ENCODE results near the gene RAB34. TPM values are rescaled to one million over a fixed set of nuclear protein-coding genes. Genes with fewer than 3 reads are reported as not detected.
A peak's percentile ranks its signal among the peaks of the same experiment; 100 is the strongest.

The RAB34 gene
- total RNA-seq, 1 experiment from 2014 or later: 1.2 TPM

DNA sequence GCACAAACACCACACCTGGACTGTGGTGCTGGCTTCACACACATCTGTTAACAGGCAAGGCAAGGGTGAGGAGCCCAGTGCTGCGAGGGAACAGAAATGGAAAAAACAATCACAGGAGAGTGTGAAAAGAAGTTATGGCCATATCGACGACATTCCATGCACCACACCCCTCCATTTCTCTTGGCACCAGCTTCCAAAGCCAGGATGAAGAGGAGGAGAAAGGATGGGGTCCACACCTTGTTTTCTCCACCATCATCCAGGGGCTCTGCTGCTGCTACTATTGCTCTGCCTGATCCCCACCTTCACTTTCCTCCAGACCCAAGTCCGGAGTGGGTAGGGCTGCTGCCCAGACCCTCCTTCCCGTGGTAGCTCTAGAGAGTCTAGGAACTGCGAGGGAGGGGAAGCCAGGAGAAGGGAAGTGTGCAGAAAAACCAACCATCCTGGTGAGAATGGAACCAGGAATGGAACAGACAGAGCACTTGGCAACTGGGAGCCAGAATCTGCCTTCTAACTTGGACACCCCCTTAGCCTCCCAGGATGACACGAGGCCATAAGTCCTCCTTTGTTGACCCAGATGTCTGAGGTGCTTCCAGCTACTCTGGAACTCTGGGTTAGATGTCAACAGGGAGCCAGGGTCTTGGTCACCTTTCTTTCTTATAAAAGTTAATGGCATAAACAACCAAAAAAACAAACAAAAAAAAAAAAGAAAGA is 4.8 kb downstream of the RAB34 start:
- CTCF ChIA-PET: interaction anchor here (0.7 to 0.8 kb wide), 2 partner anchors 14 to 162 kb away, joined by 5 read pairs; no protein-coding TSS in a partner anchor
- POLR2A ChIA-PET: no interaction called here

DNA sequence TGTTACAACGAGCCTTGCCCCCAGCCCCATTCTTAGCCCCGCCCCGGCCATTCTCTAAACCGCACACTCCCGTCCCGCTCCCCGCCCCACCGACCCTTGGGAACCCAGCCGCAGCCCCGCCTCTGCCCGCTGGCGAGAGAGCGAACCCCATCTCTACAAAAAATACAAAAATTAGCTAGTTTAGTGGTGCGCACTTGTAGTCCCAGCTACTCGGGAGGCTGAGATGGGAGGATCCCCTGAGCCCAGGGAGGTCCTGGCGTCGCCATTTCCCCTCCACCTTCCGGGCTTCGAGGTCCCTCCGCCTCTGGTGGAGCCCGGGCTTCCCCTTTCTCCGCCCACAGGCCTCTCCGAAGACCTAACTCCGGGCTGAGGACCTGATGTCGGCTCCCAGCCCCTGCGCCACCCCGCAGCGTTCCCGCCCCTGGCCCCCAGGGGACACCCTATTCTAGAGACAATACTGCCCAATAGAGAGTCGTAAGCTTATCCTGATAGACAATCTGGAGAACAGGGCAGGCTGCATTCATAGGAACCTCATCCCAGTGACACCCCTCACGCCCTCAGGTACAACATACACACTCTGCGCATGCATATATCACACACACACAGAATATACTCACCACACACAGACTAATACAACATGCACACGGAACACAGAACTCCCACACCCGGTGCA is 5.5 kb downstream of the RAB34 start:
- H3K4me3 ChIP-seq (ENCODE audit: low read depth, low read length): no peak overlapping the region
- Mint-ChIP-seq H3K27me3 (ENCODE audit: insufficient read depth, unreplicated experiment) (no peaks in the 10 kb centered on the region), H3K27ac (ENCODE audit: unreplicated experiment) (peak overlapping the region; percentile 87), H3K36me3 (ENCODE audit: insufficient read depth, unreplicated experiment) (peaks cover 30% of the 10 kb centered on the region), H3K4me3 (ENCODE audit: unreplicated experiment) (peak overlapping the region; percentile 82), H3K9me3 (ENCODE audit: unreplicated experiment) (no peaks in the 10 kb centered on the region), H3K4me1 (ENCODE audit: low read depth, unreplicated experiment) (peaks cover 6% of the 10 kb centered on the region)
- H3K4me1 ChIP-seq: peaks cover 11% of the 10 kb centered on the region
- H3K36me3 ChIP-seq (ENCODE audit: control insufficient read depth, insufficient read depth, low read length): no peaks in the 10 kb centered on the region
- H3K27me3 ChIP-seq (replicated peaks; ENCODE audit: control insufficient read depth, insufficient read depth, low read length): no peaks in the 10 kb centered on the region
- intact Hi-C loops (cut with micrococcal nuclease; ENCODE audit: unreplicated experiment): no loop called here
- DNase-seq: peak in 1 of 2 experiments; percentile 35
- POLR2A ChIA-PET: no interaction called here
- H3K9me3 ChIP-seq: no peaks in the 10 kb centered on the region
- TF ChIP-seq, protein P1, sequence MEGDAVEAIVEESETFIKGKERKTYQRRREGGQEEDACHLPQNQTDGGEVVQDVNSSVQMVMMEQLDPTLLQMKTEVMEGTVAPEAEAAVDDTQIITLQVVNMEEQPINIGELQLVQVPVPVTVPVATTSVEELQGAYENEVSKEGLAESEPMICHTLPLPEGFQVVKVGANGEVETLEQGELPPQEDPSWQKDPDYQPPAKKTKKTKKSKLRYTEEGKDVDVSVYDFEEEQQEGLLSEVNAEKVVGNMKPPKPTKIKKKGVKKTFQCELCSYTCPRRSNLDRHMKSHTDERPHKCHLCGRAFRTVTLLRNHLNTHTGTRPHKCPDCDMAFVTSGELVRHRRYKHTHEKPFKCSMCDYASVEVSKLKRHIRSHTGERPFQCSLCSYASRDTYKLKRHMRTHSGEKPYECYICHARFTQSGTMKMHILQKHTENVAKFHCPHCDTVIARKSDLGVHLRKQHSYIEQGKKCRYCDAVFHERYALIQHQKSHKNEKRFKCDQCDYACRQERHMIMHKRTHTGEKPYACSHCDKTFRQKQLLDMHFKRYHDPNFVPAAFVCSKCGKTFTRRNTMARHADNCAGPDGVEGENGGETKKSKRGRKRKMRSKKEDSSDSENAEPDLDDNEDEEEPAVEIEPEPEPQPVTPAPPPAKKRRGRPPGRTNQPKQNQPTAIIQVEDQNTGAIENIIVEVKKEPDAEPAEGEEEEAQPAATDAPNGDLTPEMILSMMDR (IDR thresholded peaks at IDR 0.05; ENCODE audit: insufficient read depth in 1 of 2, low read depth in 1 of 2, low read length in 1 of 2, severe bottlenecking in 1 of 2, unreplicated experiment in 1 of 2): no peak
- CTCF ChIA-PET: interaction anchor here (0.8 kb wide), 1 partner anchor 15 kb away, joined by 5 read pairs; no protein-coding TSS in a partner anchor
- no TSS peak for BruUV-seq (replicated peaks)

More for the DNA sequence above, 4.8 kb downstream of the RAB34 start:
- peak overlapping the region; percentile 82 for H3K4me3 Mint-ChIP-seq (ENCODE audit: unreplicated experiment)
- intact Hi-C loops (cut with micrococcal nuclease; ENCODE audit: unreplicated experiment): no loop called here
- H3K27me3 ChIP-seq (replicated peaks; ENCODE audit: control insufficient read depth, insufficient read depth, low read length): no peaks in the 10 kb centered on the region
- H3K4me1 Mint-ChIP-seq (ENCODE audit: low read depth, unreplicated experiment): peaks cover 6% of the 10 kb centered on the region
- DNase-seq: no peak
- no peak overlapping the region for H3K27ac Mint-ChIP-seq (ENCODE audit: unreplicated experiment)
- TF ChIP-seq, protein P1 (IDR thresholded peaks at IDR 0.05; ENCODE audit: insufficient read depth in 1 of 2, low read depth in 1 of 2, low read length in 1 of 2, severe bottlenecking in 1 of 2, unreplicated experiment in 1 of 2): no peak
- no peaks in the 10 kb centered on the region for H3K36me3 ChIP-seq (ENCODE audit: control insufficient read depth, insufficient read depth, low read length)
- H3K9me3 Mint-ChIP-seq (ENCODE audit: unreplicated experiment): no peaks in the 10 kb centered on the region
- no TSS peak for BruUV-seq (replicated peaks)
- peaks cover 23% of the 10 kb centered on the region for H3K36me3 Mint-ChIP-seq (ENCODE audit: insufficient read depth, unreplicated experiment)
- no peak overlapping the region for H3K4me3 ChIP-seq (ENCODE audit: low read depth, low read length)
- H3K9me3 ChIP-seq: no peaks in the 10 kb centered on the region
- peaks cover 11% of the 10 kb centered on the region for H3K4me1 ChIP-seq
- no peaks in the 10 kb centered on the region for H3K27me3 Mint-ChIP-seq (ENCODE audit: insufficient read depth, unreplicated experiment)

- CTCF ChIA-PET: interaction anchor here (0.6 to 2.4 kb wide), 9 partner anchors 8 to 216 kb away, joined by 3 to 33 read pairs (median 8); partner anchors contain the start of genes NEK8, RPL23A and TLCD1
- Mint-ChIP-seq H3K4me3 (ENCODE audit: unreplicated experiment) (peak within 1 kb of the TSS; percentile 82), H3K27ac (ENCODE audit: unreplicated experiment) (peak within 1 kb of the TSS; percentile 87), H3K27me3 (ENCODE audit: insufficient read depth, unreplicated experiment) (no peaks in the 10 kb centered on the region), H3K36me3 (ENCODE audit: insufficient read depth, unreplicated experiment) (peaks cover 33% of the 10 kb centered on the region), H3K4me1 (ENCODE audit: low read depth, unreplicated experiment) (peaks cover 6% of the 10 kb centered on the region), H3K9me3 (ENCODE audit: unreplicated experiment) (no peaks in the 10 kb centered on the region)
- no peak for DNase-seq
- Histone ChIP-seq H3K9me3 (no peaks in the 10 kb centered on the region), H3K4me1 (peaks cover 11% of the 10 kb centered on the region), H3K36me3 (ENCODE audit: control insufficient read depth, insufficient read depth, low read length) (no peaks in the 10 kb centered on the region), H3K27me3 (replicated peaks; ENCODE audit: control insufficient read depth, insufficient read depth, low read length) (no peaks in the 10 kb centered on the region), H3K4me3 (ENCODE audit: low read depth, low read length) (peak within 1 kb of the TSS; percentile 64)
- BruUV-seq (replicated peaks): no TSS peak
- intact Hi-C loops (cut with micrococcal nuclease; ENCODE audit: unreplicated experiment): loop anchor here (1.0 kb wide), 2 partner anchors 8 to 13 kb away; partner anchors contain the start of gene RPL23A
- TF ChIP-seq, protein P1 (IDR thresholded peaks at IDR 0.05; ENCODE audit: insufficient read depth in 1 of 2, low read depth in 1 of 2, low read length in 1 of 2, severe bottlenecking in 1 of 2, unreplicated experiment in 1 of 2): no peak
- POLR2A ChIA-PET: interaction anchor here (0.6 to 2.7 kb wide), 19 partner anchors 9 to 1575 kb away, joined by 3 to 213 read pairs (median 6); partner anchors contain the start of genes NEK8, PHF12, RPL23A and TLCD1
Measured at GRCh38 chr17:28711723-28712031, 6.0 kb downstream of the RAB34 start, which contains the start of gene PROCA1. PROCA1 (minus strand) TSS chr17:28711888; CDS start chr17:28711660, 228 bp downstream.

Measured in Caco-2 (cell line).